GM03348 (cell line): ENCODE data around the gene DAB1.

ENCODE experiments used
- DNase-seq: peaks from one replicate; pipeline ENCODE4 v3.0.0; 2012; ENCODE audit warnings: low spot score

Gene DAB1

GRCh38 chr1:57163325-57163724 is 260.5 kb downstream of the DAB1 start:
- DNase-seq = no peak

- peak; percentile 20 for DNase-seq
Observed at GRCh38 chr1:57162607-57163261, 261.1 kb downstream of the DAB1 start.

GRCh38 chr1:57160594-57160993 is 263.3 kb downstream of the DAB1 start:
- DNase-seq = no peak

GRCh38 chr1:57158604-57158998 is 265.3 kb downstream of the DAB1 start:
- DNase-seq = peak; percentile 41

- DNase-seq = no peak
Observed at GRCh38 chr1:57157818-57158603, 265.8 kb downstream of the DAB1 start.

GRCh38 chr1:57156907-57157306 is 267.0 kb downstream of the DAB1 start:
- DNase-seq = no peak

- DNase-seq = peak; percentile 13
Observed at GRCh38 chr1:57146100-57146499, 277.8 kb downstream of the DAB1 start.

GRCh38 chr1:57142999-57143398 is 280.9 kb downstream of the DAB1 start:
- DNase-seq = no peak

GRCh38 chr1:57142169-57142568 is 281.7 kb downstream of the DAB1 start:
- DNase-seq = no peak

- no peak for DNase-seq
Observed at GRCh38 chr1:57138432-57139078, 285.3 kb downstream of the DAB1 start.

- no peak for DNase-seq
Observed at GRCh38 chr1:57137980-57138379, 285.9 kb downstream of the DAB1 start.

GRCh38 chr1:57134803-57135202 is 289.1 kb downstream of the DAB1 start:
- no peak for DNase-seq

GRCh38 chr1:57133686-57134085 is 290.2 kb downstream of the DAB1 start:
- DNase-seq = no peak

GRCh38 chr1:57132993-57133622 is 290.8 kb downstream of the DAB1 start:
- DNase-seq = no peak

GRCh38 chr1:57131701-57132394 is 292.0 kb downstream of the DAB1 start:
- DNase-seq = peak; percentile 52

- DNase-seq = no peak
Observed at GRCh38 chr1:57131257-57131656, 292.6 kb downstream of the DAB1 start.

GRCh38 chr1:57129865-57130264 is 294.0 kb downstream of the DAB1 start:
- no peak for DNase-seq

GRCh38 chr1:57127976-57128375 is 295.9 kb downstream of the DAB1 start:
- no peak for DNase-seq

GRCh38 chr1:57124768-57125446 is 299.0 kb downstream of the DAB1 start:
- DNase-seq = peak; percentile 28

GRCh38 chr1:57124170-57124569 is 299.7 kb downstream of the DAB1 start:
- DNase-seq = no peak

GRCh38 chr1:57122031-57122430 is 301.8 kb downstream of the DAB1 start:
- no peak for DNase-seq
